Stimulated activated CD8-positive, alpha-beta memory T cell treated with anti-CD3 and anti-CD28 coated beads, Interleukin-4, amount 100 ng/mL, for 1 hour (primary cell): ENCODE data around the gene SELENOK.

ENCODE experiments used
- DNase-seq, 2 donors: peaks; one replicate each; pipeline ENCODE4 v3.0.0-alpha.2; 2020; ENCODE audit warnings: low read depth in 2 of 2, low spot score in 1 of 2

The SELENOK gene

GRCh38 chr3:53884623-53885022 lies 7.0 kb downstream of the SELENOK start:
- no peak for DNase-seq

- no peak for DNase-seq
These were observed 8.7 kb downstream of the SELENOK start for GRCh38 chr3:53883008-53883407.

- DNase-seq = peak; percentile 69 to 74
These were observed 9.7 kb downstream of the SELENOK start, which contains the start of gene ACTR8 for GRCh38 chr3:53881691-53882593. Gene ACTR8 (minus strand): TSS chr3:53882152. CDS start chr3:53882101, 51 bp downstream.

- no peak for DNase-seq
These were observed 11.0 kb downstream of the SELENOK start for GRCh38 chr3:53880396-53881345.

- no peak for DNase-seq
These were observed 25.7 kb downstream of the SELENOK start for GRCh38 chr3:53865732-53866499.

GRCh38 chr3:53863145-53863544 lies 28.5 kb downstream of the SELENOK start:
- DNase-seq = no peak

GRCh38 chr3:53862241-53862640 lies 29.4 kb downstream of the SELENOK start:
- DNase-seq = no peak

GRCh38 chr3:53860196-53860595 lies 31.5 kb downstream of the SELENOK start:
- no peak for DNase-seq

GRCh38 chr3:53859178-53859577 lies 32.5 kb downstream of the SELENOK start:
- DNase-seq = no peak

- DNase-seq = no peak
These were observed 33.4 kb downstream of the SELENOK start for GRCh38 chr3:53858096-53858741.

- DNase-seq = no peak
These were observed 34.7 kb downstream of the SELENOK start for GRCh38 chr3:53856964-53857363.

GRCh38 chr3:53850895-53851294 lies 40.8 kb downstream of the SELENOK start:
- no peak for DNase-seq

GRCh38 chr3:53849916-53850315 lies 41.7 kb downstream of the SELENOK start:
- no peak for DNase-seq

- no peak for DNase-seq
These were observed 44.9 kb downstream of the SELENOK start for GRCh38 chr3:53846851-53847155.

GRCh38 chr3:53846134-53846850 lies 45.4 kb downstream of the SELENOK start, which contains the start of the genes CHDH and IL17RB:
Gene CHDH (minus strand): TSS chr3:53846419. CDS start chr3:53824008, 22,411 bp downstream.
Gene IL17RB (plus strand): TSS chr3:53846568. CDS start chr3:53846589, 21 bp downstream.
- no peak for DNase-seq

GRCh38 chr3:53845881-53846133 lies 45.9 kb downstream of the SELENOK start:
- no peak for DNase-seq

GRCh38 chr3:53845103-53845880 lies 46.4 kb downstream of the SELENOK start:
- DNase-seq = no peak

GRCh38 chr3:53844262-53845102 lies 47.2 kb downstream of the SELENOK start:
- no peak for DNase-seq
